OCI-LY7 (cell line): Measurements from ENCODE around the gene RWDD3. TPM values are rescaled to one million over a fixed set of nuclear protein-coding genes. Genes with fewer than 3 reads are reported as not detected.

ENCODE experiments used
- BruUV-seq: library from RNA; stranded (reverse); fragments of 400-500 nt; replicated peaks from 2 replicates; lab custom pipeline; 2021; lab: Mats Ljungman, UMichigan
- CTCF ChIA-PET: fragments of 300-600 bp; sonication (Branson Sonifier 250); formaldehyde crosslinking; loops from one replicate; lab custom pipeline; 2022; ENCODE audit warnings: antibody characterized with exemption; ENCODE audit not compliant: unreplicated experiment; lab: Charles Lee
- POLR2A ChIA-PET: fragments of 300-600 bp; sonication (Branson Sonifier 250); formaldehyde crosslinking; loops from one replicate; lab custom pipeline; 2022; ENCODE audit warnings: antibody characterized with exemption; lab: Charles Lee
- DNase-seq: peaks from one replicate; pipeline ENCODE4 v3.0.0-alpha.2; 2015; ENCODE audit warnings: low spot score
- H2AFZ ChIP-seq: fragments of 200-600 bp; sonication (generic), shearing (Covaris generic); 2 replicates; pipeline ENCODE4 v1.6.1; 2014; ENCODE audit warnings: mild to moderate bottlenecking, antibody characterized with exemption, low read length, moderate library complexity
- H3K27ac ChIP-seq: fragments of 200-600 bp; sonication (generic); 2 replicates; pipeline ENCODE4 v1.5.1; 2014; ENCODE audit warnings: mixed run types, low read depth, mild to moderate bottlenecking, moderate library complexity, low read length, inconsistent platforms; ENCODE audit not compliant: poor library complexity, severe bottlenecking
- H3K36me3 ChIP-seq: fragments of 200-600 bp; sonication (generic); 2 replicates; pipeline ENCODE4 v1.6.1; 2014; ENCODE audit warnings: mild to moderate bottlenecking, antibody characterized with exemption, low read length, moderate library complexity, mixed read lengths; ENCODE audit not compliant: insufficient read depth
- H3K4me1 ChIP-seq: fragments of 200-600 bp; sonication (generic); 2 replicates; pipeline ENCODE4 v1.5.1; 2014; ENCODE audit warnings: mild to moderate bottlenecking, low read length; ENCODE audit not compliant: insufficient read depth, poor library complexity, severe bottlenecking
- H3K4me2 ChIP-seq: fragments of 200-600 bp; sonication (generic); 2 replicates; pipeline ENCODE4 v1.6.1; 2014; ENCODE audit warnings: mild to moderate bottlenecking, low read length
- H3K4me3 ChIP-seq: fragments of 200-600 bp; sonication (generic); 2 replicates; pipeline ENCODE4 v1.5.1; 2014; ENCODE audit warnings: mild to moderate bottlenecking, low read depth, low read length; ENCODE audit not compliant: poor library complexity, severe bottlenecking
- H3K79me2 ChIP-seq: fragments of 200-600 bp; sonication (generic); 2 replicates; pipeline ENCODE4 v1.6.1; 2016; ENCODE audit warnings: low read depth, mild to moderate bottlenecking, low read length, moderate library complexity, mixed read lengths; ENCODE audit not compliant: insufficient read depth
- H3K9me2 ChIP-seq: fragments of 200-600 bp; sonication (generic); 2 replicates; pipeline ENCODE4 v1.6.1; 2016; ENCODE audit warnings: mild to moderate bottlenecking, low read length, mixed read lengths; ENCODE audit not compliant: insufficient read depth
- H3K9me3 ChIP-seq: fragments of 200-600 bp; sonication (generic); 2 replicates; pipeline ENCODE4 v1.6.1; 2014; ENCODE audit warnings: mild to moderate bottlenecking, mixed run types, low read length, mixed read lengths
- H4K20me1 ChIP-seq: fragments of 200-600 bp; sonication (generic); 2 replicates; pipeline ENCODE4 v1.6.1; 2014; ENCODE audit warnings: mild to moderate bottlenecking, antibody characterized with exemption, low read length, moderate library complexity, mixed read lengths; ENCODE audit not compliant: insufficient read depth
- CTCF ChIP-seq: fragments of 200-600 bp; sonication (generic); conservative IDR thresholded peaks from 2 replicates; pipeline ENCODE4 v1.5.1; 2014; ENCODE audit warnings: mild to moderate bottlenecking, antibody characterized with exemption, low read length, moderate library complexity, mixed read lengths
- EZH2phosphoT487 ChIP-seq: fragments of 200-600 bp; sonication (generic); IDR thresholded peaks from 2 replicates; pipeline ENCODE4 v1.6.1; 2018; ENCODE audit warnings: low read depth, borderline replicate concordance, mild to moderate bottlenecking, mixed run types, antibody characterized with exemption, low read length, moderate library complexity, mixed read lengths
- intact Hi-C: fragments of 100-400 bp; cut with micrococcal nuclease; formaldehyde crosslinking; loops from one replicate; pipeline ENCODE4 v1.10.0; 2022; ENCODE audit not compliant: unreplicated experiment
- total RNA-seq, 2 experiments: library from RNA; depleted of rRNA in 1 of 2; stranded (reverse); fragments of >200 nt in 1 of 2; shearing (Covaris generic) in 1 of 2; gene quantifications; 2 replicates each; pipeline ENCODE4 v1.2.3, GENCODE V29; 2014 to 2022

The RWDD3 gene
- total RNA-seq, 2 experiments from 2014 or later = 11.7 to 20.9 TPM

GRCh38 chr1:95262913-95263312 is 28.9 kb downstream of the RWDD3 start:
- no peak for TF ChIP-seq CTCF
- TF ChIP-seq EZH2phosphoT487 = no peak
- BruUV-seq = no TSS peak
- CTCF ChIA-PET = no interaction called here

GRCh38 chr1:95263450-95263849 is 29.4 kb downstream of the RWDD3 start:
- POLR2A ChIA-PET = no interaction called here
- no peak overlapping the region for H3K4me2 ChIP-seq
- no peaks in the 10 kb centered on the region for H3K79me2 ChIP-seq
- H2AFZ ChIP-seq = no peak overlapping the region
- no peaks in the 10 kb centered on the region for H4K20me1 ChIP-seq
- DNase-seq = no peak
- BruUV-seq = no TSS peak
- H3K9me3 ChIP-seq = no peaks in the 10 kb centered on the region
- no peaks in the 10 kb centered on the region; the same call in 1 of the 2 replicates for H3K9me2 ChIP-seq
- H3K27ac ChIP-seq = no peak overlapping the region
- H3K36me3 ChIP-seq = no peaks in the 10 kb centered on the region
- TF ChIP-seq EZH2phosphoT487 (no peak), CTCF (no peak)
- intact Hi-C loops = no loop called here
- CTCF ChIA-PET = no interaction called here
- H3K4me1 ChIP-seq = no peaks in the 10 kb centered on the region
- no peak overlapping the region for H3K4me3 ChIP-seq

More at GRCh38 chr1:95262913-95263312, 28.9 kb downstream of the RWDD3 start:
- Histone ChIP-seq H3K9me2 (no peaks in the 10 kb centered on the region; the same call in 1 of the 2 replicates), H3K36me3 (no peaks in the 10 kb centered on the region), H3K4me2 (no peak overlapping the region), H3K4me3 (no peak overlapping the region), H3K79me2 (no peaks in the 10 kb centered on the region), H2AFZ (no peak overlapping the region), H3K27ac (no peak overlapping the region), H3K4me1 (no peaks in the 10 kb centered on the region), H3K9me3 (no peaks in the 10 kb centered on the region), H4K20me1 (no peaks in the 10 kb centered on the region)
- intact Hi-C loops = no loop called here
- POLR2A ChIA-PET = no interaction called here
- no peak for DNase-seq

- intact Hi-C loops = no loop called here
Measured at GRCh38 chr1:95265106-95265505, 31.1 kb downstream of the RWDD3 start.

More at GRCh38 chr1:95265106-95265505, 31.1 kb downstream of the RWDD3 start:
- Histone ChIP-seq H3K9me2 (no peaks in the 10 kb centered on the region; the same call in 1 of the 2 replicates), H3K9me3 (no peaks in the 10 kb centered on the region), H3K36me3 (no peaks in the 10 kb centered on the region), H3K79me2 (no peaks in the 10 kb centered on the region), H3K27ac (no peak overlapping the region), H2AFZ (no peak overlapping the region), H3K4me3 (no peak overlapping the region), H3K4me1 (no peaks in the 10 kb centered on the region), H4K20me1 (no peaks in the 10 kb centered on the region), H3K4me2 (no peak overlapping the region)
- POLR2A ChIA-PET = no interaction called here
- CTCF ChIA-PET = no interaction called here
- TF ChIP-seq CTCF = no peak
- TF ChIP-seq EZH2phosphoT487 = no peak
- BruUV-seq = no TSS peak
- DNase-seq = no peak
